AG04449 (cell line): Measurements from ENCODE around the gene DACT2.
"Not testable (repeated sequence)": the region's sequence is repeated elsewhere in the genome, so short reads cannot be mapped to it uniquely, and the experiment has no call there.

Experiments
- CTCF ChIA-PET: fragments of 350-600 bp; formaldehyde crosslinking; extraction: SDS; loops from one replicate; lab custom pipeline; 2021; ENCODE audit warnings: antibody characterized with exemption; lab: Yijun Ruan, JAX
- POLR2A ChIA-PET: fragments of 400-600, 350-600 bp; formaldehyde crosslinking; extraction: SDS; loops from one replicate; lab custom pipeline; 2020; ENCODE audit warnings: antibody characterized with exemption, inconsistent platforms; lab: Yijun Ruan, JAX
- DNase-seq: peaks from one replicate; pipeline ENCODE4 v3.0.0-alpha.2; 2010; ENCODE audit warnings: low read depth, low spot score
- H3K4me3 ChIP-seq: 2 replicates; pipeline ENCODE4 v1.5.1; 2011; ENCODE audit warnings: low read depth, mild to moderate bottlenecking, control low read depth, low read length
- CTCF ChIP-seq: IDR thresholded peaks from one replicate; pipeline ENCODE4 v1.5.1; 2011; ENCODE audit warnings: mild to moderate bottlenecking, moderate library complexity, low read length, control low read depth, inconsistent platforms; ENCODE audit not compliant: insufficient read depth; ENCODE audit errors: missing control alignments

The DACT2 gene

GRCh38 chr6:168358842-168359420 is 39.4 kb upstream of the DACT2 start:
- TF ChIP-seq CTCF: no peak
- no peak overlapping the region for H3K4me3 ChIP-seq
- ChIA-PET CTCF (no interaction called here), POLR2A (no interaction called here)
- no peak for DNase-seq

GRCh38 chr6:168356872-168357271 is 37.3 kb upstream of the DACT2 start:
- DNase-seq, CTCF ChIA-PET, H3K4me3 ChIP-seq, POLR2A ChIA-PET: not testable (repeated sequence)

GRCh38 chr6:168355716-168356522 is 36.3 kb upstream of the DACT2 start:
- peak; percentile 32 for TF ChIP-seq CTCF
- CTCF ChIA-PET: no interaction called here
- POLR2A ChIA-PET: no interaction called here
- no peak overlapping the region for H3K4me3 ChIP-seq
- no peak for DNase-seq

GRCh38 chr6:168354338-168354737 is 34.8 kb upstream of the DACT2 start:
- H3K4me3 ChIP-seq: no peak overlapping the region
- no peak for DNase-seq
- no peak for TF ChIP-seq CTCF
- ChIA-PET CTCF (no interaction called here), POLR2A (no interaction called here)

GRCh38 chr6:168353041-168353440 is 33.5 kb upstream of the DACT2 start:
- ChIA-PET CTCF (no interaction called here), POLR2A (no interaction called here)
- no peak for TF ChIP-seq CTCF
- no peak overlapping the region for H3K4me3 ChIP-seq
- DNase-seq: no peak

GRCh38 chr6:168352096-168352495 is 32.5 kb upstream of the DACT2 start:
- ChIA-PET POLR2A (no interaction called here), CTCF (no interaction called here)
- no peak for TF ChIP-seq CTCF
- DNase-seq: no peak
- no peak overlapping the region for H3K4me3 ChIP-seq
